ENCODE results near the gene SLC25A33. TPM values are rescaled to one million over a fixed set of nuclear protein-coding genes. Genes with fewer than 3 reads are reported as not detected.
A peak's percentile ranks its signal among the peaks of the same experiment; 100 is the strongest.

Gene SLC25A33
- total and polyA plus RNA-seq, 3 experiments from 2014 or later: 6.5 to 12.9 (median 12.8) TPM

GRCh38 chr1:9577423-9577822, 38.2 kb downstream of the SLC25A33 start:
- H3K36me3 Mint-ChIP-seq: peaks cover 0 to 52% (median 7%) of the 10 kb centered on the region in 3 donors

GRCh38 chr1:9580942-9581341, 41.7 kb downstream of the SLC25A33 start:
- Mint-ChIP-seq H3K27ac (no peak overlapping the region), H3K4me1 (no peaks in the 10 kb centered on the region), H3K9me3 (no peaks in the 10 kb centered on the region), H3K27me3 (no peaks in the 10 kb centered on the region), H3K36me3 (peaks cover 0 to 46% (median 7%) of the 10 kb centered on the region in 3 donors), H3K4me3 (no peak overlapping the region)
- Histone ChIP-seq H3K36me3 (ENCODE audit: insufficient read depth, low read length) (no peaks in the 10 kb centered on the region), H3K9me3 (ENCODE audit: low read length) (no peaks in the 10 kb centered on the region), H3K27me3 (ENCODE audit: insufficient read depth, low read length, poor library complexity, severe bottlenecking) (no peaks in the 10 kb centered on the region), H3K27ac (ENCODE audit: low read depth, low read length) (no peak overlapping the region), H3K4me1 (ENCODE audit: insufficient read depth, low read length) (no peaks in the 10 kb centered on the region), H3K4me3 (ENCODE audit: low read length) (no peak overlapping the region)
- ChIA-PET POLR2A (no interaction called here), CTCF (interaction anchor here (1.8 kb wide), 1 partner anchor 287 kb away, joined by 4 read pairs; no protein-coding TSS in a partner anchor)
- DNase-seq: no peak

More at GRCh38 chr1:9577423-9577822, 38.2 kb downstream of the SLC25A33 start:
- Histone ChIP-seq H3K36me3 (ENCODE audit: insufficient read depth, low read length) (peaks cover 6% of the 10 kb centered on the region), H3K27ac (ENCODE audit: low read depth, low read length) (no peak overlapping the region), H3K27me3 (ENCODE audit: insufficient read depth, low read length, poor library complexity, severe bottlenecking) (no peaks in the 10 kb centered on the region), H3K9me3 (ENCODE audit: low read length) (no peaks in the 10 kb centered on the region), H3K4me1 (ENCODE audit: insufficient read depth, low read length) (no peaks in the 10 kb centered on the region), H3K4me3 (ENCODE audit: low read length) (no peak overlapping the region)
- no peak for DNase-seq
- Mint-ChIP-seq H3K27me3 (no peaks in the 10 kb centered on the region), H3K4me3 (no peak overlapping the region), H3K27ac (peak overlapping the region in 3 of 8 donors; percentile 23 to 87 (median 24)), H3K4me1 (no peaks in the 10 kb centered on the region), H3K9me3 (no peaks in the 10 kb centered on the region)
- ChIA-PET CTCF (no interaction called here), POLR2A (no interaction called here)

- CTCF ChIA-PET: interaction anchor here (1.9 kb wide), 1 partner anchor 909 kb away, joined by 4 read pairs; no protein-coding TSS in a partner anchor
- H3K36me3 Mint-ChIP-seq: peaks cover 0 to 16% (median 3%) of the 10 kb centered on the region in 3 donors
- POLR2A ChIA-PET: interaction anchor here (0.6 kb wide), 1 partner anchor 284 kb away, joined by 6 read pairs; no protein-coding TSS in a partner anchor
Observed at GRCh38 chr1:9586147-9586766, 47.0 kb downstream of the SLC25A33 start.

GRCh38 chr1:9588551-9589143, 49.4 kb downstream of the SLC25A33 start, which contains the start of gene TMEM201:
Gene TMEM201, plus strand, starts transcription at chr1:9588911. Its CDS starts 20 bp downstream, at chr1:9588931.
- H3K4me1 Mint-ChIP-seq: peaks cover 16 to 41% (median 31%) of the 10 kb centered on the region in 3 donors
- peak within 1 kb of the TSS; percentile 67 for H3K4me3 ChIP-seq (ENCODE audit: low read length)
- CTCF ChIA-PET: interaction anchor here (0.7 to 1.7 kb wide), 8 partner anchors 9 to 241 kb away, joined by 3 to 6 read pairs (median 4); no protein-coding TSS in a partner anchor

More at GRCh38 chr1:9586147-9586766, 47.0 kb downstream of the SLC25A33 start:
- Histone ChIP-seq H3K27me3 (ENCODE audit: insufficient read depth, low read length, poor library complexity, severe bottlenecking) (no peaks in the 10 kb centered on the region), H3K4me3 (ENCODE audit: low read length) (no peak overlapping the region), H3K27ac (ENCODE audit: low read depth, low read length) (no peak overlapping the region), H3K9me3 (ENCODE audit: low read length) (no peaks in the 10 kb centered on the region), H3K36me3 (ENCODE audit: insufficient read depth, low read length) (no peaks in the 10 kb centered on the region), H3K4me1 (ENCODE audit: insufficient read depth, low read length) (peaks cover 18% of the 10 kb centered on the region)
- Mint-ChIP-seq H3K4me3 (peak overlapping the region in 1 of 7 donors; percentile 65), H3K27me3 (peaks cover 0 to 1% of the 10 kb centered on the region in 2 donors), H3K9me3 (no peaks in the 10 kb centered on the region), H3K4me1 (peaks cover 13 to 23% (median 18%) of the 10 kb centered on the region in 3 donors), H3K27ac (peak overlapping the region in 1 of 8 donors; percentile 19)
- DNase-seq: no peak

GRCh38 chr1:9589144-9589718, 50.0 kb downstream of the SLC25A33 start:
- Mint-ChIP-seq H3K9me3 (no peaks in the 10 kb centered on the region), H3K27ac (peak overlapping the region; percentile 32 to 88 (median 73)), H3K36me3 (peaks cover 0 to 1% (median 0%) of the 10 kb centered on the region in 3 donors), H3K4me3 (peak overlapping the region; percentile 77 to 89 (median 85)), H3K27me3 (peaks cover 0 to 1% of the 10 kb centered on the region in 2 donors), H3K4me1 (peaks cover 16 to 41% (median 31%) of the 10 kb centered on the region in 3 donors)
- Histone ChIP-seq H3K4me3 (ENCODE audit: low read length) (peak overlapping the region; percentile 67), H3K36me3 (ENCODE audit: insufficient read depth, low read length) (no peaks in the 10 kb centered on the region), H3K27ac (ENCODE audit: low read depth, low read length) (peak overlapping the region; percentile 59), H3K4me1 (ENCODE audit: insufficient read depth, low read length) (peaks cover 28% of the 10 kb centered on the region), H3K27me3 (ENCODE audit: insufficient read depth, low read length, poor library complexity, severe bottlenecking) (no peaks in the 10 kb centered on the region), H3K9me3 (ENCODE audit: low read length) (no peaks in the 10 kb centered on the region)
- peak; percentile 18 to 61 (median 34) for DNase-seq
- ChIA-PET POLR2A (no interaction called here), CTCF (interaction anchor here (0.7 to 2.5 kb wide), 8 partner anchors 9 to 299 kb away, joined by 3 to 8 read pairs (median 3); no protein-coding TSS in a partner anchor)

More at GRCh38 chr1:9588551-9589143, 49.4 kb downstream of the SLC25A33 start, which contains the start of gene TMEM201:
- peak; percentile 92 to 95 (median 94) for DNase-seq
- Histone ChIP-seq H3K27me3 (ENCODE audit: insufficient read depth, low read length, poor library complexity, severe bottlenecking) (no peaks in the 10 kb centered on the region), H3K9me3 (ENCODE audit: low read length) (no peaks in the 10 kb centered on the region), H3K4me1 (ENCODE audit: insufficient read depth, low read length) (peaks cover 27% of the 10 kb centered on the region), H3K27ac (ENCODE audit: low read depth, low read length) (peak within 1 kb of the TSS; percentile 59), H3K36me3 (ENCODE audit: insufficient read depth, low read length) (no peaks in the 10 kb centered on the region)
- no peaks in the 10 kb centered on the region for H3K9me3 Mint-ChIP-seq
- H3K4me3 Mint-ChIP-seq: peak within 1 kb of the TSS; percentile 79 to 89 (median 85)
- H3K36me3 Mint-ChIP-seq: peaks cover 0 to 3% (median 0%) of the 10 kb centered on the region in 3 donors
- H3K27me3 Mint-ChIP-seq: peaks cover 0 to 1% of the 10 kb centered on the region in 2 donors
- POLR2A ChIA-PET: interaction anchor here (0.6 kb wide), 1 partner anchor 70 kb away, joined by 4 read pairs; no protein-coding TSS in a partner anchor
- H3K27ac Mint-ChIP-seq: peak within 1 kb of the TSS; percentile 48 to 88 (median 79)

- H3K4me3 ChIP-seq (ENCODE audit: low read length): peak overlapping the region; percentile 67
- H3K4me1 ChIP-seq (ENCODE audit: insufficient read depth, low read length): peaks cover 28% of the 10 kb centered on the region
- DNase-seq: no peak
- ChIA-PET POLR2A (no interaction called here), CTCF (interaction anchor here (0.7 to 2.5 kb wide), 8 partner anchors 9 to 300 kb away, joined by 3 to 8 read pairs (median 3); no protein-coding TSS in a partner anchor)
- H3K9me3 Mint-ChIP-seq: no peaks in the 10 kb centered on the region
- no peaks in the 10 kb centered on the region for H3K27me3 ChIP-seq (ENCODE audit: insufficient read depth, low read length, poor library complexity, severe bottlenecking)
- H3K27ac ChIP-seq (ENCODE audit: low read depth, low read length): peak overlapping the region; percentile 59
- H3K4me1 Mint-ChIP-seq: peaks cover 16 to 41% (median 31%) of the 10 kb centered on the region in 3 donors
- no peaks in the 10 kb centered on the region for H3K36me3 ChIP-seq (ENCODE audit: insufficient read depth, low read length)
- peak overlapping the region; percentile 77 to 89 (median 85) for H3K4me3 Mint-ChIP-seq
- no peaks in the 10 kb centered on the region for H3K9me3 ChIP-seq (ENCODE audit: low read length)
- H3K36me3 Mint-ChIP-seq: peaks cover 0 to 1% (median 0%) of the 10 kb centered on the region in 3 donors
- H3K27ac Mint-ChIP-seq: peak overlapping the region; percentile 24 to 89 (median 85)
- peaks cover 0 to 1% of the 10 kb centered on the region in 2 donors for H3K27me3 Mint-ChIP-seq
Observed at GRCh38 chr1:9589719-9590157, 50.5 kb downstream of the SLC25A33 start.

GRCh38 chr1:9590201-9590600, 50.9 kb downstream of the SLC25A33 start:
- Histone ChIP-seq H3K4me1 (ENCODE audit: insufficient read depth, low read length) (peaks cover 28% of the 10 kb centered on the region), H3K27me3 (ENCODE audit: insufficient read depth, low read length, poor library complexity, severe bottlenecking) (no peaks in the 10 kb centered on the region), H3K27ac (ENCODE audit: low read depth, low read length) (no peak overlapping the region), H3K9me3 (ENCODE audit: low read length) (no peaks in the 10 kb centered on the region), H3K4me3 (ENCODE audit: low read length) (no peak overlapping the region), H3K36me3 (ENCODE audit: insufficient read depth, low read length) (no peaks in the 10 kb centered on the region)
- ChIA-PET CTCF (interaction anchor here (1.0 to 2.5 kb wide), 7 partner anchors 8 to 300 kb away, joined by 3 to 8 read pairs (median 3); no protein-coding TSS in a partner anchor), POLR2A (no interaction called here)
- Mint-ChIP-seq H3K9me3 (no peaks in the 10 kb centered on the region), H3K4me3 (peak overlapping the region; percentile 77 to 89 (median 85)), H3K36me3 (peaks cover 0 to 1% (median 0%) of the 10 kb centered on the region in 3 donors), H3K4me1 (peaks cover 16 to 41% (median 31%) of the 10 kb centered on the region in 3 donors), H3K27me3 (peaks cover 0 to 1% of the 10 kb centered on the region in 2 donors), H3K27ac (peak overlapping the region in 6 of 8 donors; percentile 3 to 89 (median 40))
- peak in 1 of 5 donors; percentile 42 for DNase-seq

Measured in CD8-positive, alpha-beta memory T cell (primary cell).